ENCODE data around the gene THAP6.
"Not testable (repeated sequence)": the region's sequence is repeated elsewhere in the genome, so short reads cannot be mapped to it uniquely, and the experiment has no call there.

THAP6 gene

GRCh38 chr4:75514131-75514948, at the start of gene THAP6, which contains the start of gene RCHY1:
Gene THAP6, plus strand, starts transcription at chr4:75514473. Its CDS starts 980 bp downstream, at chr4:75515453.
Gene RCHY1, minus strand, starts transcription at chr4:75514403. Its CDS starts 117 bp downstream, at chr4:75514286.
- DNase-seq (ENCODE audit: low read depth in 1 of 2, low spot score in 1 of 2): peak; percentile 81 to 88

- no peak for DNase-seq (ENCODE audit: low read depth in 1 of 2, low spot score in 1 of 2)
Measured at GRCh38 chr4:75469896-75470295, 44.4 kb upstream of the THAP6 start.

- no peak for DNase-seq (ENCODE audit: low read depth in 1 of 2, low spot score in 1 of 2)
Measured at GRCh38 chr4:75470738-75471137, 43.5 kb upstream of the THAP6 start.

- DNase-seq (ENCODE audit: low read depth in 1 of 2, low spot score in 1 of 2): no peak
Measured at GRCh38 chr4:75477201-75477600, 37.1 kb upstream of the THAP6 start.

GRCh38 chr4:75484190-75484589, 30.1 kb upstream of the THAP6 start:
- no peak for DNase-seq (ENCODE audit: low read depth in 1 of 2, low spot score in 1 of 2)

GRCh38 chr4:75490155-75490554, 24.1 kb upstream of the THAP6 start:
- no peak for DNase-seq (ENCODE audit: low read depth in 1 of 2, low spot score in 1 of 2)

- DNase-seq (ENCODE audit: low read depth in 1 of 2, low spot score in 1 of 2): no peak
Measured at GRCh38 chr4:75494563-75494962, 19.7 kb upstream of the THAP6 start.

GRCh38 chr4:75495476-75495875, 18.8 kb upstream of the THAP6 start:
- no peak for DNase-seq (ENCODE audit: low read depth in 1 of 2, low spot score in 1 of 2)

- no peak for DNase-seq (ENCODE audit: low read depth in 1 of 2, low spot score in 1 of 2)
Measured at GRCh38 chr4:75496406-75496805, 17.9 kb upstream of the THAP6 start.

- DNase-seq (ENCODE audit: low read depth in 1 of 2, low spot score in 1 of 2): no peak
Measured at GRCh38 chr4:75497133-75497532, 17.1 kb upstream of the THAP6 start.

- DNase-seq (ENCODE audit: low read depth in 1 of 2, low spot score in 1 of 2): no peak
Measured at GRCh38 chr4:75498041-75498440, 16.2 kb upstream of the THAP6 start.

- DNase-seq (ENCODE audit: low read depth in 1 of 2, low spot score in 1 of 2): no peak
Measured at GRCh38 chr4:75499900-75500299, 14.4 kb upstream of the THAP6 start.

- DNase-seq (ENCODE audit: low read depth in 1 of 2, low spot score in 1 of 2): no peak
Measured at GRCh38 chr4:75502671-75503070, 11.6 kb upstream of the THAP6 start.

- no peak for DNase-seq (ENCODE audit: low read depth in 1 of 2, low spot score in 1 of 2)
Measured at GRCh38 chr4:75505630-75506029, 8.6 kb upstream of the THAP6 start.

GRCh38 chr4:75509592-75509991, 4.7 kb upstream of the THAP6 start:
- not testable (repeated sequence) for DNase-seq (ENCODE audit: low read depth in 1 of 2, low spot score in 1 of 2)

GRCh38 chr4:75511841-75512240, 2.4 kb upstream of the THAP6 start:
- no peak for DNase-seq (ENCODE audit: low read depth in 1 of 2, low spot score in 1 of 2)

- no peak for DNase-seq (ENCODE audit: low read depth in 1 of 2, low spot score in 1 of 2)
Measured at GRCh38 chr4:75512386-75513211, 1.7 kb upstream of the THAP6 start.

GRCh38 chr4:75513526-75514130, 645 bp upstream of the THAP6 start:
- DNase-seq (ENCODE audit: low read depth in 1 of 2, low spot score in 1 of 2): no peak

- DNase-seq (ENCODE audit: low read depth in 1 of 2, low spot score in 1 of 2): no peak
Measured at GRCh38 chr4:75514949-75515612, 808 bp downstream of the THAP6 start.

- no peak for DNase-seq (ENCODE audit: low read depth in 1 of 2, low spot score in 1 of 2)
Measured at GRCh38 chr4:75516144-75516543, 1.9 kb downstream of the THAP6 start.

- DNase-seq (ENCODE audit: low read depth in 1 of 2, low spot score in 1 of 2): not testable (repeated sequence)
Measured at GRCh38 chr4:75519452-75519851, 5.2 kb downstream of the THAP6 start.
